Mesendoderm (in vitro differentiated cells): ENCODE data around the gene TDRD3. TPM values are rescaled to one million over a fixed set of nuclear protein-coding genes. Genes with fewer than 3 reads are reported as not detected.

Experiments
- DNase-seq: peaks from one replicate; pipeline ENCODE4 v3.0.0; 2013
- H2AK5ac ChIP-seq: 2 replicates; pipeline ENCODE4 v1.6.1; 2013; ENCODE audit warnings: low read length, inconsistent platforms
- H2BK120ac ChIP-seq: 2 replicates; pipeline ENCODE4 v1.6.1; 2013; ENCODE audit warnings: low read depth, mild to moderate bottlenecking, low read length, moderate library complexity, mixed read lengths
- H2BK15ac ChIP-seq: replicated peaks from 2 replicates; pipeline ENCODE4 v1.6.1; 2013; ENCODE audit warnings: low read depth, mild to moderate bottlenecking, moderate library complexity
- H2BK5ac ChIP-seq: 2 replicates; pipeline ENCODE4 v1.6.1; 2013; ENCODE audit warnings: low read length, inconsistent platforms
- H3K18ac ChIP-seq: 2 replicates; pipeline ENCODE4 v1.6.1; 2013; ENCODE audit warnings: mild to moderate bottlenecking, low read length, mixed read lengths
- H3K23ac ChIP-seq: one replicate; pipeline ENCODE4 v1.6.1; 2013; ENCODE audit warnings: low read length
- H3K27ac ChIP-seq: 2 replicates; pipeline ENCODE4 v1.5.1; 2013; ENCODE audit warnings: low read depth, mild to moderate bottlenecking, inconsistent platforms, low read length, moderate library complexity
- H3K27me3 ChIP-seq: 2 replicates; pipeline ENCODE4 v1.6.1; 2013; ENCODE audit warnings: low read length, control low read depth, mild to moderate bottlenecking, inconsistent platforms; ENCODE audit not compliant: insufficient read depth, poor library complexity
- H3K36me3 ChIP-seq: 2 replicates; pipeline ENCODE4 v1.6.1; 2013; ENCODE audit warnings: low read length, inconsistent platforms; ENCODE audit not compliant: control insufficient read depth, insufficient read depth
- H3K4ac ChIP-seq: one replicate; pipeline ENCODE4 v1.6.1; 2013; ENCODE audit warnings: low read depth, mild to moderate bottlenecking, low read length, moderate library complexity
- H3K4me1 ChIP-seq: 2 replicates; pipeline ENCODE4 v1.6.1; 2013; ENCODE audit warnings: low read depth, low read length, inconsistent platforms; ENCODE audit not compliant: control insufficient read depth
- H3K4me2 ChIP-seq: 2 replicates; pipeline ENCODE4 v1.6.1; 2013; ENCODE audit warnings: low read length
- H3K4me3 ChIP-seq: 2 replicates; pipeline ENCODE4 v1.5.1; 2013; ENCODE audit warnings: mild to moderate bottlenecking, low read length
- H3K56ac ChIP-seq: one replicate; pipeline ENCODE4 v1.6.1; 2013; ENCODE audit warnings: low read length
- H3K79me1 ChIP-seq: 2 replicates; pipeline ENCODE4 v1.6.1; 2013; ENCODE audit warnings: low read length, inconsistent platforms
- H3K79me2 ChIP-seq: 2 replicates; pipeline ENCODE4 v1.6.1; 2013; ENCODE audit warnings: mild to moderate bottlenecking, low read length; ENCODE audit not compliant: control insufficient read depth, insufficient read depth
- H3K9ac ChIP-seq: 2 replicates; pipeline ENCODE4 v1.6.1; 2013; ENCODE audit warnings: low read length, inconsistent platforms
- H4K5ac ChIP-seq: one replicate; pipeline ENCODE4 v1.6.1; 2013; ENCODE audit warnings: low read length
- H4K8ac ChIP-seq: one replicate; pipeline ENCODE4 v1.6.1; 2013; ENCODE audit warnings: low read depth, mild to moderate bottlenecking, control low read depth, low read length, moderate library complexity
- WGBS: extraction: QIAGEN DNeasy Blood & Tissue Kit; methylation state at CpG from one replicate; pipeline ENCODE4 v1.1.7; 2013; ENCODE audit warnings: low lambda C conversion rate, missing lambda C conversion rate; ENCODE audit not compliant: insufficient coverage; ENCODE audit errors: extremely low coverage; 5-methylcytosine and 5-hydroxymethylcytosine counted together
- polyA plus RNA-seq, 2 experiments: library from polyadenylated mRNA; stranded (reverse); fragments of 200-250 nt; gene quantifications; one replicate each; pipeline ENCODE4 v1.2.3, GENCODE V29; 2013

TDRD3 gene
- polyA plus RNA-seq (2013, experiment 1 of 2), result 13.4 TPM
- 13.2 TPM for polyA plus RNA-seq (2013, experiment 2 of 2)

GRCh38 chr13:60396783-60397703 is at the start of gene TDRD3:
Gene TDRD3 (plus strand): TSS chr13:60397220. CDS start chr13:60397365, 145 bp downstream.
- H3K79me2 ChIP-seq, result peaks cover 11% of the 10 kb centered on the region
- WGBS, result no CpG with 5 or more reads among the region's 84 CpGs

GRCh38 chr13:60347690-60348089 is 49.3 kb upstream of the TDRD3 start:
- no peaks in the 10 kb centered on the region for H3K79me2 ChIP-seq
- no peak overlapping the region for H3K9ac ChIP-seq
- no peaks in the 10 kb centered on the region for H3K36me3 ChIP-seq
- no peaks in the 10 kb centered on the region for H3K4me1 ChIP-seq
- no peak overlapping the region for H3K4ac ChIP-seq
- H3K23ac ChIP-seq, result no peak overlapping the region
- no peak overlapping the region for H2BK5ac ChIP-seq
- no peaks in the 10 kb centered on the region for H3K79me1 ChIP-seq
- H3K4me3 ChIP-seq, result no peak overlapping the region
- DNase-seq, result no peak
- H4K5ac ChIP-seq, result no peak overlapping the region
- H2AK5ac ChIP-seq, result no peak overlapping the region
- no peak overlapping the region for H3K27ac ChIP-seq
- no peak overlapping the region for H4K8ac ChIP-seq
- no peaks in the 10 kb centered on the region for H3K27me3 ChIP-seq
- no CpG with 5 or more reads among the region's 2 CpGs for WGBS
- H2BK120ac ChIP-seq, result no peak overlapping the region
- H3K4me2 ChIP-seq, result no peak overlapping the region
- H3K56ac ChIP-seq, result no peak overlapping the region
- H3K18ac ChIP-seq, result no peak overlapping the region
- no peak overlapping the region for H2BK15ac ChIP-seq

More at GRCh38 chr13:60396783-60397703, at the start of gene TDRD3:
- peak within 1 kb of the TSS; percentile 97 for H3K9ac ChIP-seq
- H3K27me3 ChIP-seq, result no peaks in the 10 kb centered on the region
- H3K4me3 ChIP-seq, result peak within 1 kb of the TSS; percentile 84
- peak within 1 kb of the TSS; percentile 71 for H2BK5ac ChIP-seq
- H3K36me3 ChIP-seq, result no peaks in the 10 kb centered on the region
- peak within 1 kb of the TSS; percentile 96 for H4K8ac ChIP-seq
- peak within 1 kb of the TSS; percentile 3 for H3K23ac ChIP-seq
- H2BK120ac ChIP-seq, result peak within 1 kb of the TSS; percentile 85
- peak within 1 kb of the TSS; percentile 95 for H3K56ac ChIP-seq
- no peak within 1 kb of the TSS for H2BK15ac ChIP-seq
- peak within 1 kb of the TSS; percentile 98 for H3K4ac ChIP-seq
- peaks cover 7% of the 10 kb centered on the region for H3K79me1 ChIP-seq
- peak within 1 kb of the TSS; percentile 99 for H3K4me2 ChIP-seq
- H3K27ac ChIP-seq, result peak within 1 kb of the TSS; percentile 89
- peak; percentile 95 for DNase-seq
- H3K4me1 ChIP-seq, result no peaks in the 10 kb centered on the region
- H2AK5ac ChIP-seq, result no peak within 1 kb of the TSS
- H3K18ac ChIP-seq, result peak within 1 kb of the TSS; percentile 100
- peak within 1 kb of the TSS; percentile 68 for H4K5ac ChIP-seq

GRCh38 chr13:60348097-60348496 is 48.9 kb upstream of the TDRD3 start:
- WGBS, result no CpG with 5 or more reads among the region's 3 CpGs
- H2AK5ac ChIP-seq, result no peak overlapping the region
- H3K27me3 ChIP-seq, result no peaks in the 10 kb centered on the region
- no peak overlapping the region for H3K4ac ChIP-seq
- H3K4me3 ChIP-seq, result no peak overlapping the region
- H2BK15ac ChIP-seq, result no peak overlapping the region
- no peaks in the 10 kb centered on the region for H3K36me3 ChIP-seq
- no peak overlapping the region for H2BK5ac ChIP-seq
- H3K56ac ChIP-seq, result no peak overlapping the region
- DNase-seq, result no peak
- no peaks in the 10 kb centered on the region for H3K79me1 ChIP-seq
- no peak overlapping the region for H4K8ac ChIP-seq
- H3K23ac ChIP-seq, result no peak overlapping the region
- no peak overlapping the region for H4K5ac ChIP-seq
- no peaks in the 10 kb centered on the region for H3K79me2 ChIP-seq
- no peak overlapping the region for H3K9ac ChIP-seq
- no peak overlapping the region for H3K18ac ChIP-seq
- H2BK120ac ChIP-seq, result no peak overlapping the region
- H3K4me1 ChIP-seq, result no peaks in the 10 kb centered on the region
- H3K27ac ChIP-seq, result no peak overlapping the region
- no peak overlapping the region for H3K4me2 ChIP-seq

GRCh38 chr13:60351326-60351725 is 45.7 kb upstream of the TDRD3 start:
- no peak overlapping the region for H3K4me2 ChIP-seq
- H3K79me2 ChIP-seq, result no peaks in the 10 kb centered on the region
- H3K27me3 ChIP-seq, result no peaks in the 10 kb centered on the region
- H2BK15ac ChIP-seq, result no peak overlapping the region
- H4K5ac ChIP-seq, result no peak overlapping the region
- H3K4me3 ChIP-seq, result no peak overlapping the region
- no peaks in the 10 kb centered on the region for H3K36me3 ChIP-seq
- H2BK5ac ChIP-seq, result no peak overlapping the region
- H3K4ac ChIP-seq, result no peak overlapping the region
- no peaks in the 10 kb centered on the region for H3K79me1 ChIP-seq
- no peak overlapping the region for H3K23ac ChIP-seq
- no peak overlapping the region for H3K18ac ChIP-seq
- H3K9ac ChIP-seq, result no peak overlapping the region
- no peaks in the 10 kb centered on the region for H3K4me1 ChIP-seq
- no peak overlapping the region for H2AK5ac ChIP-seq
- no peak overlapping the region for H4K8ac ChIP-seq
- no CpG with 5 or more reads among the region's 2 CpGs for WGBS
- no peak for DNase-seq
- H3K56ac ChIP-seq, result no peak overlapping the region
- no peak overlapping the region for H3K27ac ChIP-seq
- no peak overlapping the region for H2BK120ac ChIP-seq

GRCh38 chr13:60351855-60352615 is 45.0 kb upstream of the TDRD3 start:
- H3K79me2 ChIP-seq, result no peaks in the 10 kb centered on the region
- no peak overlapping the region for H4K5ac ChIP-seq
- H2BK15ac ChIP-seq, result no peak overlapping the region
- no peak for DNase-seq
- H3K79me1 ChIP-seq, result no peaks in the 10 kb centered on the region
- H3K4ac ChIP-seq, result no peak overlapping the region
- no peaks in the 10 kb centered on the region for H3K36me3 ChIP-seq
- no CpG with 5 or more reads among the region's 4 CpGs for WGBS
- no peak overlapping the region for H3K9ac ChIP-seq
- no peak overlapping the region for H3K27ac ChIP-seq
- H3K4me3 ChIP-seq, result no peak overlapping the region
- H3K27me3 ChIP-seq, result no peaks in the 10 kb centered on the region
- H2BK120ac ChIP-seq, result no peak overlapping the region
- H3K4me1 ChIP-seq, result no peaks in the 10 kb centered on the region
- no peak overlapping the region for H3K56ac ChIP-seq
- no peak overlapping the region for H2BK5ac ChIP-seq
- no peak overlapping the region for H3K18ac ChIP-seq
- no peak overlapping the region for H3K4me2 ChIP-seq
- no peak overlapping the region for H2AK5ac ChIP-seq
- no peak overlapping the region for H3K23ac ChIP-seq
- H4K8ac ChIP-seq, result no peak overlapping the region
